Bronchial epithelial cell (primary cell): ENCODE results near the gene CPNE2. TPM values are rescaled to one million over a fixed set of nuclear protein-coding genes. Genes with fewer than 3 reads are reported as not detected.
"Not testable (repeated sequence)": the region's sequence is repeated elsewhere in the genome, so short reads cannot be mapped to it uniquely, and the experiment has no call there.

ENCODE experiments used
- DNase-seq: peaks from one replicate; pipeline ENCODE4 v3.0.0-alpha.2; 2010; ENCODE audit warnings: low read depth
- FAIRE-seq: peaks from 2 replicates; lab custom pipeline; 2011; peaks lifted over from hg19 to GRCh38; lab: Jason Lieb, UNC
- H3K27me3 ChIP-seq: 2 replicates; pipeline ENCODE4 v1.5.1; 2011; ENCODE audit warnings: low read length; ENCODE audit not compliant: control insufficient read depth, insufficient read depth
- H3K36me3 ChIP-seq: 2 replicates; pipeline ENCODE4 v1.5.1; 2011; ENCODE audit warnings: low read length; ENCODE audit not compliant: control insufficient read depth, insufficient read depth
- H3K4me3 ChIP-seq: 2 replicates; pipeline ENCODE4 v1.5.1; 2011; ENCODE audit warnings: mild to moderate bottlenecking, low read depth, low read length, control low read depth
- total RNA-seq: library from RNA; depleted of rRNA; stranded (reverse); fragments of >200 nt; gene quantifications from 2 replicates; pipeline ENCODE4 v1.2.1, GENCODE V29; 2014
- TF ChIP-seq, protein P1 (sequence below): IDR thresholded peaks from 2 replicates; pipeline ENCODE4 v1.5.1; 2011; ENCODE audit warnings: mild to moderate bottlenecking, moderate library complexity, low read length, control low read depth, inconsistent platforms; ENCODE audit not compliant: insufficient read depth, severe bottlenecking

The CPNE2 gene
- total RNA-seq, 1 donor from 2014 or later: 5.0 TPM

DNA sequence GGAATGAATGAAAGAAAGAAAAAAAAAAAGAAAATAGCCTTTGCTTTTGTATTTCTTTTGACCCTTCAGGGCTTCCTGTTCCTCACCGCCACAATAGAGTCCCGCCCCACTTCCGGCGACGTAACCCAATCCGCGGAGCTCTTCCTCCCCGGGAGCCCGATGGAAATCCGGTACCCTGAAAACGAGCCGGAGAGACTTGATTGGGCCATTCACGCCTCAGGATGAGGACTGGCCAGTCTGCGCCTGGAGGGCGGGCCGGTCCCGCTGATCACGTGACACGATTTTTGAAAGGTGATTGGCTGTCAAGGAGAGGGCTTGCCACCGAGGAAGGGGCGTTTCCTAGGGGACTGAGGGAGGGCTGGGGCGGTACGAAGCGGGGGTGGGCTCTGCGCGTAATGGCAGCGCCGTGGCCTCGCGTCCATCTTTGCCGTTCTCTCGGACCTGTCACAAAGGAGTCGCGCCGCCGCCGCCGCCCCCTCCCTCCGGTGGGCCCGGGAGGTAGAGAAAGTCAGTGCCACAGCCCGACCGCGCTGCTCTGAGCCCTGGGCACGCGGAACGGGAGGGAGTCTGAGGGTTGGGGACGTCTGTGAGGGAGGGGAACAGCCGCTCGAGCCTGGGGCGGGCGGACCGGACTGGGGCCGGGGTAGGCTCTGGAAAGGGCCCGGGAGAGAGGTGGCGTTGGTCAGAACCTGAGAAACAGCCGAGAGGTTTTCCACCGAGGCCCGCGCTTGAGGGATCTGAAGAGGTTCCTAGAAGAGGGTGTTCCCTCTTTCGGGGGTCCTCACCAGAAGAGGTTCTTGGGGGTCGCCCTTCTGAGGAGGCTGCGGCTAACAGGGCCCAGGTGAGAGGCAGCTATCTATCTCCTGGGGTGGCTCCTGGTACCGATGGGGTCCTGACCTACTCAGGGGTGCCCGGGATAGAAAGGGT lies 93.8 kb downstream of the CPNE2 start, which contains the start of the genes PSME3IP1 and RSPRY1:
TSS of gene PSME3IP1 (minus strand) at position 95 of the 927 bp plus-strand sequence. CDS start 12,185 bp downstream, outside the sequence.
TSS of gene RSPRY1 (plus strand) at position 385 of the 927 bp plus-strand sequence. CDS start 18,330 bp downstream, outside the sequence.
- Histone ChIP-seq H3K27me3 (no peaks in the 10 kb centered on the region), H3K4me3 (peak within 1 kb of the TSS; percentile 62), H3K36me3 (peaks cover 1% of the 10 kb centered on the region)
- peak; percentile 99 for DNase-seq
- TF ChIP-seq, protein P1, sequence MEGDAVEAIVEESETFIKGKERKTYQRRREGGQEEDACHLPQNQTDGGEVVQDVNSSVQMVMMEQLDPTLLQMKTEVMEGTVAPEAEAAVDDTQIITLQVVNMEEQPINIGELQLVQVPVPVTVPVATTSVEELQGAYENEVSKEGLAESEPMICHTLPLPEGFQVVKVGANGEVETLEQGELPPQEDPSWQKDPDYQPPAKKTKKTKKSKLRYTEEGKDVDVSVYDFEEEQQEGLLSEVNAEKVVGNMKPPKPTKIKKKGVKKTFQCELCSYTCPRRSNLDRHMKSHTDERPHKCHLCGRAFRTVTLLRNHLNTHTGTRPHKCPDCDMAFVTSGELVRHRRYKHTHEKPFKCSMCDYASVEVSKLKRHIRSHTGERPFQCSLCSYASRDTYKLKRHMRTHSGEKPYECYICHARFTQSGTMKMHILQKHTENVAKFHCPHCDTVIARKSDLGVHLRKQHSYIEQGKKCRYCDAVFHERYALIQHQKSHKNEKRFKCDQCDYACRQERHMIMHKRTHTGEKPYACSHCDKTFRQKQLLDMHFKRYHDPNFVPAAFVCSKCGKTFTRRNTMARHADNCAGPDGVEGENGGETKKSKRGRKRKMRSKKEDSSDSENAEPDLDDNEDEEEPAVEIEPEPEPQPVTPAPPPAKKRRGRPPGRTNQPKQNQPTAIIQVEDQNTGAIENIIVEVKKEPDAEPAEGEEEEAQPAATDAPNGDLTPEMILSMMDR: no peak
- FAIRE-seq: no peak

DNA sequence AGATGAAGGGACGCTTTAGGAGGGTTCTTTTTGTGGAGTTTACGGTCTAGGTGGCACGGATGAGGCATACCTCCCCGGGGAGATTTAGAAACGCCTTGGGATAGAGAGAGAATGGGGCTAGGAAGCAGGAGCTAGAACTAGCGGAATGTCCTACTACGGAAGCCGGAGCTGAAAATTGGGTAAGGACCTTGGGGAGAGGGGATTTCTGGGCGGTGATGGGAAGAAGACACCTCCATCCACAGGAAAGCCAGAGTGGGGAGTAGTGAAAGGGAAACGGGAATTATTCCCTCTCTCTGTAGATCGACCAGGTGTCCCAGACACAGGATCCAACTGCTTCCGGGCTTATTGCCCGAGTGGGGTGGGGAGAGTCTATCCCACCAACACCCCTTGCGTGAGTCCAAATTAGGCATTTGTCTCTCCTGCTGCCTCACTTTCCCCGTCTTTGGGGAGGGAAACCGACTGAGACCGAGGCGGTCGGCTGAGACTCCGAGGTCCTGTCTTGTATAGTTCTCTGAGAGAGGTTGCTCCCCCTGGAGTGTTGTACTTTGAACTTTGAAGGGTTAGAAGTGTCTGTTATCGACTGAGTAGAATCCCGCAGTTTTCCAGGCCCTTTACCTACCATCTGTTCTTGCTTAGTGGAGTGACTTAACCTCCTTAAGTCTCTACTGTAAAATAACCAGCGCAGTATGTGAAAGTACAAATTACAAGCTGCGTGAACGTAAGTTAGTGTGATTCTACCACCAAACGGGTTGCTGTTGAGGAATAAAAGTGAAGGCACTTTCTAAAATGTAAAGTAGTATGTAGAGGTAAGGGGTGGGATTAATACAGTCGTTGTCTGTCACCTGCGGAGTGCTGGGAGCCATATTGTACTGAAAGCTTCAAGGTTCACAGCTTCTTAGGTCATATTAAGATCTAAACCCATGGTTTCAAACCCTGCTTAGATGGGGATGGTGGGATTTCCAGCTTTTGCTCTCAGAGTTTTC lies 94.8 kb downstream of the CPNE2 start:
- no peak for FAIRE-seq
- TF ChIP-seq, protein P1: no peak
- Histone ChIP-seq H3K4me3 (peak overlapping the region; percentile 62), H3K36me3 (peaks cover 1% of the 10 kb centered on the region), H3K27me3 (no peaks in the 10 kb centered on the region)
- DNase-seq: peak; percentile 38

- not testable (repeated sequence) for H3K27me3 ChIP-seq, FAIRE-seq, DNase-seq, H3K36me3 ChIP-seq
- H3K4me3 ChIP-seq: peak overlapping the region; percentile 62
Observed at GRCh38 chr16:57187902-57188710, 95.7 kb downstream of the CPNE2 start.

DNA sequence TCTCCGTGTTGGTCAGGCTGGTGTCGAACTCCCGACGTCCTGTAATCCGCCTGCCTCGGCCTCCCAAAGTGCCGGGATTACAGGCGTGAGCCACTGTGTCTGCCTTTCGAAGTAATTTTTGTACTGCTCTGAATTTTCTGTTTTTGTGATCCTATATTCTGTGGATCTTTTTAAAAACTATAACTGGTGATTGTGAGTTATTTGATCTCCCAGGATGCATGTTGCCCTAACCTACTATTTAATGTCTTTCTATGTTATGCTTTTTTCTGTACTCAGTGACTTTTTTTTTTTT lies 96.3 kb downstream of the CPNE2 start:
- no peaks in the 10 kb centered on the region for H3K27me3 ChIP-seq
- H3K36me3 ChIP-seq: peaks cover 1% of the 10 kb centered on the region
- FAIRE-seq: no peak
- DNase-seq: no peak
- TF ChIP-seq, protein P1: no peak
- H3K4me3 ChIP-seq: no peak overlapping the region

DNA sequence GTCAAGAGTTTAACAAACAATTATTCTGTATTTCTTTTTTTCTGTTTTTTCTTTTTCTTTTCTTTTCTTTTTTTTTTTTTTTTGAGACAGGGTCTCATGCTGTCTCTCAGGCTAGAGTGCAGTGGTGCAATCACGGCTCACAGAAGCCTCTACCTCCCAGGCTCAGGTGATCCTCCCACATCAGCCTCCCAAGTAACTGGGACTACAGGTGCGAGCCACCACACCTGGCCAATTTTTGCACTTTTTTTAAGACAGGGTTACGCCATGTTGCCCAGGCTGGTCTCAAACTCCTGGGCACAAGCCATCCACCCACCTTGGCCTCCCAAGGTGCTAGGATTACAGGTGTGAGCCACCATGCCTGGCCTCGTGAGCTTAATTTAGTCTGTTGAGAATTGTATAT lies 97.1 kb downstream of the CPNE2 start:
- H3K36me3 ChIP-seq, FAIRE-seq, H3K27me3 ChIP-seq, H3K4me3 ChIP-seq, DNase-seq: not testable (repeated sequence)

GRCh38 chr16:57190136-57190535 lies 97.8 kb downstream of the CPNE2 start:
- Histone ChIP-seq H3K36me3 (peaks cover 1% of the 10 kb centered on the region), H3K4me3 (no peak overlapping the region), H3K27me3 (no peaks in the 10 kb centered on the region)
- no peak for FAIRE-seq
- TF ChIP-seq, protein P1: no peak
- DNase-seq: no peak
